Mucosa of rectum (tissue), 2 donors: ENCODE results near the gene SORCS2.
A peak's percentile ranks its signal among the peaks of the same experiment; 100 is the strongest.

ENCODE experiments used
- H3K27ac ChIP-seq, 2 donors: one replicate each; pipeline ENCODE4 v1.7.0; 2013; ENCODE audit warnings: inconsistent platforms in 2 of 2, low read depth in 2 of 2, low read length in 2 of 2
- H3K27me3 ChIP-seq, 2 donors: one replicate each; pipeline ENCODE4 v1.7.0; 2013; ENCODE audit warnings: low read length in 2 of 2; ENCODE audit not compliant: control insufficient read depth in 2 of 2, insufficient read depth in 2 of 2
- H3K36me3 ChIP-seq, 2 donors: one replicate each; pipeline ENCODE4 v1.7.0; 2013; ENCODE audit warnings: low read length in 2 of 2; ENCODE audit not compliant: control insufficient read depth in 2 of 2, insufficient read depth in 2 of 2
- H3K4me1 ChIP-seq, 2 donors: one replicate each; pipeline ENCODE4 v1.7.0; 2013; ENCODE audit warnings: low read length in 2 of 2, mild to moderate bottlenecking in 1 of 2; ENCODE audit not compliant: control insufficient read depth in 2 of 2, insufficient read depth in 2 of 2
- H3K4me3 ChIP-seq, 2 donors: one replicate each; pipeline ENCODE4 v1.7.0; 2013; ENCODE audit warnings: low read length in 2 of 2
- H3K9ac ChIP-seq, 2 donors: one replicate each; pipeline ENCODE4 v1.7.0; 2013; ENCODE audit warnings: low read length in 2 of 2, low read depth in 1 of 2, mild to moderate bottlenecking in 1 of 2
- H3K9me3 ChIP-seq, 2 donors: one replicate each; pipeline ENCODE4 v1.7.0; 2013; ENCODE audit warnings: low read length in 2 of 2; ENCODE audit not compliant: control insufficient read depth in 2 of 2
- donor health status: healthy.
- donor health status: Normal muscosa, but diverticular disease.

SORCS2 gene

GRCh38 chr4:7192252-7193029, at the start of gene SORCS2:
SORCS2 (plus strand) TSS chr4:7192538.
- Histone ChIP-seq H3K36me3 (no peaks in the 10 kb centered on the region), H3K27ac (no peak within 1 kb of the TSS), H3K4me1 (peaks cover 0 to 2% of the 10 kb centered on the region in 2 donors), H3K27me3 (peaks cover 39 to 40% of the 10 kb centered on the region in 2 donors), H3K4me3 (peak within 1 kb of the TSS; percentile 33 to 41), H3K9me3 (no peaks in the 10 kb centered on the region), H3K9ac (no peak within 1 kb of the TSS)

DNA sequence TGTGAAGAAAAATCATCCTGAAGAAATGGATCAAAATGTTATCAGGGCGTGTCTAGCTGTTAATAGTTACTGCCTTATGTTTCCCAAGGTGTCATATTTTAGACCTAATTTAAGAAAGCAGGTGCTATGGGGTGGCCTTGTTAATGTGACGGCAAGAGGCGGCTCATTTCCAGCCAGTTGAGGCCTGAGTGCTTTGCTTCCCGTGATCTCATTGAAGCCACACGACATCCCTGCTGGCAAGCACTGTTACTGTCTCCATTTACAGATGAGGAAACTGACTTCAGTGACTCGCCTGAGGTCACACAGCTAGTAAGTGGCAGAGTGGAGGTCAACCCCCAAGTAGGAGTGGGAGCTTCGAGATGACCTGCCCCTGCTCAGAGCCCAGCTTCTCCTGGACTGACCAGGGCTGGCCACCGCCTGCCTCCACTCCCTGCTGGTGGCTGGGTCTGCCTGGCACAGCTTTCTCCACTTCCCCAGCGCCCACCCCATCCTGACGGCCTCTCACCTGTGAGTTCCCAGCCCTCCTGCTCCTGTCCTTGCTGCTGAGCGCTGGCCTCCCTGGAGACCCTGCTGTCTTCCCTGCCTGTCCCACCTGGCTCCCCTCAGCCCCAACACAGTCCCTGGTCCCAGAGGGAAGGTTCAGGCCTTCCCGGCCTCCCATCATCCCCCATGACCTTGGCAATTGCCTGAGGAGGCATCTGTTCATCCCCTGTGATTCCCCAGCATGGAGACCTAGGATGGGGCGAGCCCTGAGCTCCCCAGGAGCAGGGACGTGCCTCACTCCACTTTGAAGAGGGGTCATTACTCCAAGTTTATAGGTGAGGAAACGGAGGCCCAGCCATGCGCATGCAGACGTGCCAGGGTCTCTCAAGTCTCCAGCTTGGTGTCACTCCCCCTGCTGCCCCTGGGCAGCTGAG, 47.7 kb upstream of the SORCS2 start:
- no peaks in the 10 kb centered on the region for H3K27me3 ChIP-seq
- H3K9ac ChIP-seq, result no peak overlapping the region
- H3K4me1 ChIP-seq, result no peaks in the 10 kb centered on the region
- H3K4me3 ChIP-seq, result no peak overlapping the region
- H3K27ac ChIP-seq, result no peak overlapping the region
- H3K9me3 ChIP-seq, result no peaks in the 10 kb centered on the region
- H3K36me3 ChIP-seq, result no peaks in the 10 kb centered on the region

DNA sequence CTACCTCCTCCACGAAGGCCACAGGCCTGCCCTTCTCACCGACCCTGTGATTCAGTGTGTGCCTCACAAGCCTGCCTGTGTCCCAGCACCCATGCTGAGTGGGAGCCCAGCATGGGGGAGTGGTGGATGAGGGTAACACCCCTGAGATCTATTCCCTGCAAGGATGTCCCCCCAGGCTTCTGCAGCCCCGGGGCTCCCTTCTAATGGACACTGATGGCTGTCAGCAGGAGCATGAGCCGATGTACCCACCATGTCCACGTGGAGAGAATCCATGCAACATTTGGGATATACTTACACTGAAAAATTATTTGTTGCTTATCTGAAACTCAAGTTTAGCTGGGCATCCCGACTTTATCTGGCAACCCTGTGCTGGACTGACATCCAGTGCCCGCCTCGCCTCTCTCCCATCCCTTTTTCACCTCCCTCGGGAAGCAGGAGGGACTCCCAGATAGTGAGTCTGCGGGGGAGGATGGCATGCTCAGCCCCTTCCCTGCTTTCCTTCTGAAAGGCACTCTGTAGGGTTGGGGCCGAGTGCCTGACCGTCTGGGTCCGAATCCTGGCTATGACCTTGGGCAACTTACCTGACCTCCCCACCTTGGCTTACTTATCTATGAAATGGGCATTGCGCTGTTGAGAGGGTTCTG, 46.9 kb upstream of the SORCS2 start:
- no peaks in the 10 kb centered on the region for H3K27me3 ChIP-seq
- H3K9ac ChIP-seq, result no peak overlapping the region
- no peaks in the 10 kb centered on the region for H3K36me3 ChIP-seq
- H3K4me1 ChIP-seq, result peaks cover 0 to under 1% of the 10 kb centered on the region in 2 donors
- no peak overlapping the region for H3K27ac ChIP-seq
- no peaks in the 10 kb centered on the region for H3K9me3 ChIP-seq
- no peak overlapping the region for H3K4me3 ChIP-seq

DNA sequence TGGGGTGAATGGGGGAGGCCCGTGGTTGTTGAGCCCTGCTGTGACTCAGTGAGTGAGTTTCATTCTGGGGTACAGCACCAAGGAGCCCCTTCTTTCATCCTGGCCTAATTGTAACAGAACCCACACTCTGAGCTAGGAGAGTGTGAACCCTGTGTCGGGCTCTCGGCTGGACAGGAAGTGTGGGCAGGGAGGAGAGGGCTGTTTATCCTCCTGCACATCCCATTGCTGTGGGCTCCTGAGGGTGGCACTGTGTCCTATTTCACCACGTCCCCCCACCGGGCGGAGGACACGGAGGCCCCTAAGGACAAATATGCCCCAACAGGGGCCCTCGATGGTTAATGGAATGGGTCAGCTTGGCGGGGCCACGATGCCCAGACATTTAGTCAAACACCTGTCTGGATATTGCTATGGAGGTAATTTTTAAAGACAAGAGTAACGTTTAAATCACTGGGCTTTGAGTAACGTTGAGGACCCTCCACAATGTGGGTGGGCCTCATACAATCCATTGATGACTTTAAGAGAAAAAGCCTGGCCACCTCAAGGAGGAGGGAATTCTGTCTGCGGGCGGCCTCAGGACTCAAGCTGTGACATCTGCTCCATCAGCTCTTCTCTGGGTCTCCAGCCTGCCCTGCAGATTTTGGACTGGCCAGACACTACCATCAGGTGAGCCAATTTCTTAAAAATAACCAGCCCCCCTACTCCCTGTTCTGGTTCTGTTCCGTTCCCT, 46.1 kb upstream of the SORCS2 start:
- Histone ChIP-seq H3K9ac (no peak overlapping the region), H3K4me3 (no peak overlapping the region), H3K27me3 (no peaks in the 10 kb centered on the region), H3K36me3 (no peaks in the 10 kb centered on the region), H3K9me3 (no peaks in the 10 kb centered on the region), H3K4me1 (peaks cover 0 to 4% of the 10 kb centered on the region in 2 donors), H3K27ac (no peak overlapping the region)

GRCh38 chr4:7146786-7147115, 45.6 kb upstream of the SORCS2 start:
- H3K27me3 ChIP-seq, result no peaks in the 10 kb centered on the region
- peaks cover 0 to 4% of the 10 kb centered on the region in 2 donors for H3K4me1 ChIP-seq

DNA sequence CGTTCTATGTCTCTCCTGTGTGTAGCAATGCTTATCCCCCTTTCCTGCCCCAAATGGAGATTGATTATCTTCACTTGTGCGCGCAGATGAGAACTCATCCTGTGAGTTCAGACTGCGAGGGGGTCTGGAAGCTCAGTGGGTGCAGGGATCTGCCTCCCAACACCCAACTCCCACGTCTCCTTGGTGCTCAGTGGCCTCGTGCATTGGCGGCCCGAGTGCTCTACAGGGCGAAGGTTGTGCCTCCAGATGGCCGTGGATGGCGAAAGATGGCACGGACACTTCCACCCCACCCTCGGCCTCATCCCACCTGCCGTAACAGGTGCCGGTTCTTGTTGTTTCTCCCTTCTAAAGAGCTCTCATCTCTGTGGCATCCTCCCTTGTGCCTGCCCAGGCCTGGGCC, 45.1 kb upstream of the SORCS2 start:
- H3K4me3 ChIP-seq, result no peak overlapping the region
- no peak overlapping the region for H3K27ac ChIP-seq
- H3K27me3 ChIP-seq, result no peaks in the 10 kb centered on the region
- H3K36me3 ChIP-seq, result no peaks in the 10 kb centered on the region
- peaks cover 0 to 4% of the 10 kb centered on the region in 2 donors for H3K4me1 ChIP-seq
- H3K9me3 ChIP-seq, result no peaks in the 10 kb centered on the region
- no peak overlapping the region for H3K9ac ChIP-seq

More at GRCh38 chr4:7146786-7147115, 45.6 kb upstream of the SORCS2 start:
- Histone ChIP-seq H3K4me3 (no peak overlapping the region), H3K27ac (no peak overlapping the region), H3K9me3 (no peaks in the 10 kb centered on the region), H3K9ac (no peak overlapping the region), H3K36me3 (no peaks in the 10 kb centered on the region)

- no peaks in the 10 kb centered on the region for H3K9me3 ChIP-seq
- peaks cover 0 to 4% of the 10 kb centered on the region in 2 donors for H3K4me1 ChIP-seq
- H3K9ac ChIP-seq, result no peak overlapping the region
- H3K27ac ChIP-seq, result no peak overlapping the region
- no peaks in the 10 kb centered on the region for H3K27me3 ChIP-seq
- no peaks in the 10 kb centered on the region for H3K36me3 ChIP-seq
- H3K4me3 ChIP-seq, result no peak overlapping the region
Observed at GRCh38 chr4:7147661-7148310, 44.6 kb upstream of the SORCS2 start.

GRCh38 chr4:7148337-7148736, 44.0 kb upstream of the SORCS2 start:
- H3K36me3 ChIP-seq, result no peaks in the 10 kb centered on the region
- H3K27me3 ChIP-seq, result no peaks in the 10 kb centered on the region
- H3K4me1 ChIP-seq, result peaks cover 0 to 4% of the 10 kb centered on the region in 2 donors
- H3K9ac ChIP-seq, result no peak overlapping the region
- no peak overlapping the region for H3K27ac ChIP-seq
- no peaks in the 10 kb centered on the region for H3K9me3 ChIP-seq
- no peak overlapping the region for H3K4me3 ChIP-seq

DNA sequence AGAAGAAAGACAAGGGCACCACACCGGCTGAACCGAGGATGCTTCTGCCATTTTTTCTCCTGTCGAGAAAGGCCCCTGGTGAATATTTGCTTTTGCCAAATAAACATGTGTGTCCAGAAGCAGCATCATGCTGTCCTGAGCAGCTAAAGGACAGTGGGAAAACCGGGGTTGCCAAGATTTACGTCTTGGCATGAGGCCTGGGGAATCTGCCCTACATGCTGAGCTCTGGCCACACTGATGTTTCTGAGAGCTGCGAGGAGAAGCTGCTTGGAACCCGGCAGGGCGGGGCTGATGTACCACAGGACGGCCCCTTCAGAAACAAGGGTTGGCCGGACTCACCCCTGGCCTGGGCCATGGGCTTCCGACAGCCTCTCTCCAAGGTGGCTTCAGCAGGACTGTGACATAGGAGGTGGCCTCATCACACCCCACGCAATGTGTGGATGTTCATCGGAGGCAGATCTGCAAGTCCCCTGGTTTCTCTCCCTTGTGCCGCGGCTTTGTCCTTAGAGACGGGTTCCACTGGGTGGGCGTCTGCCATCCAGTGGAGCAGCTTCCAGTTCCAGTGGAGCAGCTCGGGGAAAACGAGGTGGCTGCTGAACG, 42.2 kb upstream of the SORCS2 start:
- H3K27me3 ChIP-seq, result no peaks in the 10 kb centered on the region
- H3K4me3 ChIP-seq, result no peak overlapping the region
- H3K4me1 ChIP-seq, result peaks cover 0 to 4% of the 10 kb centered on the region in 2 donors
- no peak overlapping the region for H3K27ac ChIP-seq
- H3K9me3 ChIP-seq, result no peaks in the 10 kb centered on the region
- no peaks in the 10 kb centered on the region for H3K36me3 ChIP-seq
- H3K9ac ChIP-seq, result no peak overlapping the region
